Nephron progenitor cell (in vitro differentiated cells): ENCODE results near the gene SRGAP3.

Experiments
- DNase-seq: peaks from one replicate; pipeline ENCODE4 v3.0.0; 2021
- H3K27ac Mint-ChIP-seq: 2 replicates; pipeline ENCODE4 v1.8.0; 2021; ENCODE audit warnings: mild to moderate bottlenecking, moderate library complexity, mixed read lengths
- H3K27me3 Mint-ChIP-seq: 2 replicates; pipeline ENCODE4 v1.8.0; 2021; ENCODE audit warnings: mild to moderate bottlenecking, low read depth, mixed read lengths; ENCODE audit not compliant: poor library complexity
- H3K36me3 Mint-ChIP-seq: 2 replicates; pipeline ENCODE4 v1.8.0; 2021; ENCODE audit warnings: low read depth, mixed read lengths
- H3K4me1 Mint-ChIP-seq: 2 replicates; pipeline ENCODE4 v1.8.0; 2021; ENCODE audit warnings: mixed read lengths
- H3K4me3 Mint-ChIP-seq: 2 replicates; pipeline ENCODE4 v1.8.0; 2021; ENCODE audit warnings: mild to moderate bottlenecking, moderate library complexity, mixed read lengths
- H3K9me3 Mint-ChIP-seq: 2 replicates; pipeline ENCODE4 v1.8.0; 2021; ENCODE audit warnings: mild to moderate bottlenecking, moderate library complexity, mixed read lengths
- TF ChIP-seq, protein P1 (sequence below): fragments of 200-600 bp; sonication (generic); IDR thresholded peaks from 2 replicates; pipeline ENCODE4 v1.5.0; 2021; ENCODE audit warnings: antibody characterized with exemption

SRGAP3 gene

DNA sequence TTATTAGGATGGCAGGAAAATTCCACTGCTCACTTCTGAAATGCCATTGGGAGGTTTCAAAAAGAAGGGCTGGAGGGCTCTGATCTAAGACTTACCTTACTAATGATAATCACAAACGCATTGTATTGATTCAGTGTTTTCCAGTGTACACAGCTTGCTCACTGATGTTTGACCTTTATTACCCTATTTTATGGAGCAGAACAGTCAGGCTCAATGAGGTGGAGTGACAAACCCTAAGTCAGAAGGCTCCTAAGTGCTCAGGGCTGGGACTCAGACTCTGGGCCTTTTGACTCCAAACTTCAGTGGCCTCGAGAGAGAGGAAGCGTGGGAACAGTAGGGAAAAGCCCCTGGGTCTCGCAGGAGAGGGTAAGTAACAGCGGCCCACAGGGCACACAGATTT, 265.9 kb downstream of the SRGAP3 start:
- Mint-ChIP-seq H3K4me1 (peaks cover 58% of the 10 kb centered on the region), H3K4me3 (peak overlapping the region; percentile 1), H3K36me3 (no peaks in the 10 kb centered on the region), H3K9me3 (peaks cover 19% of the 10 kb centered on the region), H3K27ac (peak overlapping the region; percentile 79), H3K27me3 (peaks cover 19% of the 10 kb centered on the region)
- TF ChIP-seq, protein P1, sequence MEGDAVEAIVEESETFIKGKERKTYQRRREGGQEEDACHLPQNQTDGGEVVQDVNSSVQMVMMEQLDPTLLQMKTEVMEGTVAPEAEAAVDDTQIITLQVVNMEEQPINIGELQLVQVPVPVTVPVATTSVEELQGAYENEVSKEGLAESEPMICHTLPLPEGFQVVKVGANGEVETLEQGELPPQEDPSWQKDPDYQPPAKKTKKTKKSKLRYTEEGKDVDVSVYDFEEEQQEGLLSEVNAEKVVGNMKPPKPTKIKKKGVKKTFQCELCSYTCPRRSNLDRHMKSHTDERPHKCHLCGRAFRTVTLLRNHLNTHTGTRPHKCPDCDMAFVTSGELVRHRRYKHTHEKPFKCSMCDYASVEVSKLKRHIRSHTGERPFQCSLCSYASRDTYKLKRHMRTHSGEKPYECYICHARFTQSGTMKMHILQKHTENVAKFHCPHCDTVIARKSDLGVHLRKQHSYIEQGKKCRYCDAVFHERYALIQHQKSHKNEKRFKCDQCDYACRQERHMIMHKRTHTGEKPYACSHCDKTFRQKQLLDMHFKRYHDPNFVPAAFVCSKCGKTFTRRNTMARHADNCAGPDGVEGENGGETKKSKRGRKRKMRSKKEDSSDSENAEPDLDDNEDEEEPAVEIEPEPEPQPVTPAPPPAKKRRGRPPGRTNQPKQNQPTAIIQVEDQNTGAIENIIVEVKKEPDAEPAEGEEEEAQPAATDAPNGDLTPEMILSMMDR = no peak
- no peak for DNase-seq

DNA sequence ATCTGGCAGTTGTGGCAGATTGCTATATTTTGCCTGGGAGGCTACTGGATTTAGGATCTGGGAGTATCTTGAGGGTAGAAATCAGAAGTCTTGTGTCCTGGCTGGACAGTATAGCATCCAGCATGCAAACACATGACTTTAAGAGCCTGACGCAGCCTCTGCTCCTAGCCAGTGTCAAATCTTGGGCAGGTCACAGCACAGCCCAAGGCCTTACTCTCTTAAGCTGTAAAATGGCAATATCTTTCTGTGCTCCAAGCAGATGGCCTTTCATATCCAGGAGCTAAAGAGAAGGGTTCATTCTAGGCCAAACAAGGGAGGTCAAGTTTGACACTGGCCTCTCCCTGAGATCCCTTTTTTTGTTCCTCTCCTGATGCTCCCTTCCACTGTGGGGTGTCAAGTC, 266.4 kb downstream of the SRGAP3 start:
- no peak for DNase-seq
- peak overlapping the region; percentile 79 for H3K27ac Mint-ChIP-seq
- H3K36me3 Mint-ChIP-seq = no peaks in the 10 kb centered on the region
- peaks cover 52% of the 10 kb centered on the region for H3K4me1 Mint-ChIP-seq
- no peak overlapping the region for H3K4me3 Mint-ChIP-seq
- H3K27me3 Mint-ChIP-seq = peaks cover 16% of the 10 kb centered on the region
- TF ChIP-seq, protein P1 = no peak
- peaks cover 19% of the 10 kb centered on the region for H3K9me3 Mint-ChIP-seq

DNA sequence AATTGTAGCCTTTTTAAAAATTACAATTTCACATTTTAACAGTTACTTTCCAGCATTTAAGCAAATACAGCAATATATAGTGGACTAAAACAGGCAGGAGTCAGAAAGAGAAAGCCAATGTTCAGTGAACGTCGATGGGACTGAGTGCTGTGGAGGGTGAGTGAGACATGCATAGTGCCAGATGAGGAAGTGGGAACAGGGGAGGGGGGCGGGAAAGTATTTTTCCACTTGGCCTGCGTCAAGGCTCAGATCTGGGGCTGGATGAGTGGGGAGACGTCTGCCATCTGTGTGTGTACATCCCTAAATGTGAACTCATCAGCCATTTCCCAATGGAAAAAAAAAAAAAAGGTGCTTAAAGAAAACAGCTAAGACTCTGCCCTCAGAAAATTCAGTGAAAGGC, 266.9 kb downstream of the SRGAP3 start:
- peaks cover 17% of the 10 kb centered on the region for H3K27me3 Mint-ChIP-seq
- TF ChIP-seq, protein P1 = no peak
- peak overlapping the region; percentile 20 for H3K27ac Mint-ChIP-seq
- H3K4me3 Mint-ChIP-seq = no peak overlapping the region
- H3K4me1 Mint-ChIP-seq = peaks cover 47% of the 10 kb centered on the region
- H3K9me3 Mint-ChIP-seq = peaks cover 19% of the 10 kb centered on the region
- H3K36me3 Mint-ChIP-seq = no peaks in the 10 kb centered on the region
- no peak for DNase-seq

DNA sequence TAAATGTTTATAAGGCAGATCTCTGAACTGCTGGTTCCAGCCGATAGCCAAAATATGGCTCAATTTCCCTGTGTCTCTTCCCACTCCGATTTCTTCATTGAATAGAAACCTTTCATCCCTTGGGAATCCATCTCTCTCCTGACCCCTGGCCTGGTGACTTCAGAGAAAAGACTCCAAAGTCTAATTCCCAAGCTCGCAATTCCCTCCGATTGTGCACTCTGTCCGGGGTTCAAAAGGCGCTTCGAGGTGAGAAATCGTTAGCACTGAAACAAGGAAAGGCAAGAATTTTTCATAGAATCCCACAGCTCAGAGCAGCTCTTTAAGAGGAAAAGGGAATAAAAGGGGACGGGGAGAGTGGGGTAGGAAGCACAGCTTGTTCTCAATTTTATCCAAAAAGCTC, 267.7 kb downstream of the SRGAP3 start:
- TF ChIP-seq, protein P1 = no peak
- no peak for DNase-seq
- Mint-ChIP-seq H3K9me3 (peaks cover 19% of the 10 kb centered on the region), H3K4me1 (peaks cover 47% of the 10 kb centered on the region), H3K27ac (peak overlapping the region; percentile 46), H3K27me3 (peaks cover 21% of the 10 kb centered on the region), H3K36me3 (no peaks in the 10 kb centered on the region), H3K4me3 (no peak overlapping the region)

DNA sequence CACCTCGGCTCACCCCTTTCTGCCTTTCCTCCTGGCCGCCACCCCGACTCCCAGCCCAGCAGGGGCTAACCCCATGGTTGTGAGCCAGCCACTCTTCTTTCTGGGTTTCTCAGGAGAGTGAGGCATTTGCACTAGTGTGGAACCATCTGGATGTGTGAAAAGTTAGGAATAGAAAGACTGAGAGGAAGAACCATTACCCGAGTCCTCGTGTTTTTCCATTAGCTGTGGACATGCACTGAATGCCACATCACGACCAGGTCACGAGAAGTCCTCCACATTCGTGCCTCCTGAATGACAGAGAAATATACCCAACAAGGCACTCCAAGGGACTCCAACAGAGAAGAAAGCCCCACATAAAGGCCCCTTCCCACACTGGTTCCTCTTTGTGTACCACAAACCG, 268.1 kb downstream of the SRGAP3 start:
- Mint-ChIP-seq H3K27ac (peak overlapping the region; percentile 46), H3K4me3 (no peak overlapping the region), H3K27me3 (peaks cover 24% of the 10 kb centered on the region), H3K9me3 (peaks cover 19% of the 10 kb centered on the region), H3K36me3 (no peaks in the 10 kb centered on the region), H3K4me1 (peaks cover 47% of the 10 kb centered on the region)
- DNase-seq = no peak
- TF ChIP-seq, protein P1 = no peak

DNA sequence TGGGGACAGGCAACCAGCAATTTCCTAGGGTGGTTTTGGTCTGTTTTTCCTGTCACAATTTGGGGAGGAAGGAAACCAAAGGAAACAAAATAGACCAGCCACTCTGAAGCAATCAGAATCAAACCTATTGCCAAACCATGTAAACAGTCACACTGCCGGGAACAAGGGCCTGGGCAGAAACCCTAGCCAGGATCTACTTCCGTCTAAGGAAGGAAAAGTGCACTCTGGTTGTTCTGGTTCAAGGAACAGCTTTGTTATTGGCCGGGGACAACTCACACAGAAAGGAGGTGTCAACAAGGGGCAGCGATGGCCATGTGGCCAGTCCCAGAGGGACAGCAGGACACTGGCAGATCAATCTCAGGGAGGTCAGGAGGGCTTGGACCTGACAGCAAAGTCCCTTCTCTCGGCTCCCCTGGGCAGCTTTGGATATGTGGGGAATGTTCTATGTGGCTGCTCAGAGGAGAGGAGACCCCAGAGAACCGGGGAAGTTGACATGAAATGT, 268.6 kb downstream of the SRGAP3 start:
- Mint-ChIP-seq H3K27me3 (peaks cover 24% of the 10 kb centered on the region), H3K4me3 (no peak overlapping the region)

More for the DNA sequence above, 268.6 kb downstream of the SRGAP3 start:
- no peak overlapping the region for H3K27ac Mint-ChIP-seq
- peaks cover 49% of the 10 kb centered on the region for H3K4me1 Mint-ChIP-seq
- TF ChIP-seq, protein P1 = no peak
- H3K9me3 Mint-ChIP-seq = peaks cover 19% of the 10 kb centered on the region
- no peaks in the 10 kb centered on the region for H3K36me3 Mint-ChIP-seq
- no peak for DNase-seq
